Stimulated activated CD4-positive, alpha-beta T cell treated with anti-CD3 and anti-CD28 coated beads, Interleukin-15, amount 100 ng/mL, for 24 hours (primary cell): Measurements from ENCODE around the gene PPP1R37.
A peak's percentile ranks its signal among the peaks of the same experiment; 100 is the strongest.

Experiments used
- DNase-seq: peaks from one replicate; pipeline ENCODE4 v3.0.0-alpha.2; 2020

The PPP1R37 gene

DNA sequence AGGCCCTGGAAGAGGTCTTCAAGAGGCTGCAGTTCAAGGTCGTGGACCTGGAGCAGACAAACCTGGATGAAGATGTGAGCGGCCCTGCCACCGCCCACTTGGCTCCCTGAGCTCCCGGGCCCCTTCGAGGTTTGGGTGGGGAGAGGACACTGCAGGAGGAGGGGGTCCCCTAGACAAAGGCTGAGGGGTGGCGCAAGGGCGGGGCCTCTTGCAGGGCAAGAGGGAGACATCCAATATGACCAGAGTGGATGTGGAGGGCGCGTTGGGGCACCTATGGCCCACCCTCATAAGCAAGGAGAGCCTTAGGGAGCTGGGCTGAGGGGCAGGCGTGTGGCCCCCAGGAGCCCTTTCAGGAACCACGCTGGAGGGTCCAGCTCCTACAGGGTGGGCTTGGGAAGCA lies 47.6 kb downstream of the PPP1R37 start:
- DNase-seq = no peak

- no peak for DNase-seq
These were observed 48.4 kb downstream of the PPP1R37 start for GRCh38 chr19:45141203-45141900.

DNA sequence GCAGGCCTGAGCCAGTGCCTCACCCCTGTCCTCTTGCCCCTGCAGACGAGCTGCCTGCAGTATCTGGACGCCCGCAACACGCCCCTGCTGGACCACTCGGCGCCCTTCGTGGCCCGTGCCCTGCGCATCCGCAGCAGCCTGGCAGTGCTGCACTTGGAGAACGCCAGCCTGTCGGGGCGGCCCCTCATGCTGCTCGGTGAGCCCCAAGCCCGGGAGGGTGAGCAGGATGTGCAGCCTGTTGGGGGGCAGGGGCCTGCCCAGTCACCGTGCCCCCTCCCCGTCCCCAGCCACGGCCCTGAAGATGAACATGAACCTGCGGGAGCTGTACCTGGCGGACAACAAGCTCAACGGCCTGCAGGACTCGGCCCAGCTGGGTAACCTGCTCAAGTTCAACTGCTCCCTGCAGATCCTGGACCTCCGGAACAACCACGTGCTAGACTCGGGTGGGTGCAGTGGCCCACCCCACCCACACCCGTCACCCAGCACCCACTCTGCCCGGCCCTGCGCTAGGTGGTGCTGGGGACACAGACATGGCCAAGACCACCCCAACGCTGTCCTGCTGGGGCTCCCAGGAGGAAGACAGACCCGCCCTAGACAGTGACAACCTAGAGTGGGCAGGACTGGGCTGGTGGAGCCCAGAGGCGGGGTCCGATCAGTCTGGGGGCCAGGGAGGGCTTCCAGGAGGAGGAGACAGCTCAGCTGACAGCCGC lies 49.2 kb downstream of the PPP1R37 start:
- no peak for DNase-seq

GRCh38 chr19:45142726-45143110 lies 49.7 kb downstream of the PPP1R37 start:
- DNase-seq = no peak

DNA sequence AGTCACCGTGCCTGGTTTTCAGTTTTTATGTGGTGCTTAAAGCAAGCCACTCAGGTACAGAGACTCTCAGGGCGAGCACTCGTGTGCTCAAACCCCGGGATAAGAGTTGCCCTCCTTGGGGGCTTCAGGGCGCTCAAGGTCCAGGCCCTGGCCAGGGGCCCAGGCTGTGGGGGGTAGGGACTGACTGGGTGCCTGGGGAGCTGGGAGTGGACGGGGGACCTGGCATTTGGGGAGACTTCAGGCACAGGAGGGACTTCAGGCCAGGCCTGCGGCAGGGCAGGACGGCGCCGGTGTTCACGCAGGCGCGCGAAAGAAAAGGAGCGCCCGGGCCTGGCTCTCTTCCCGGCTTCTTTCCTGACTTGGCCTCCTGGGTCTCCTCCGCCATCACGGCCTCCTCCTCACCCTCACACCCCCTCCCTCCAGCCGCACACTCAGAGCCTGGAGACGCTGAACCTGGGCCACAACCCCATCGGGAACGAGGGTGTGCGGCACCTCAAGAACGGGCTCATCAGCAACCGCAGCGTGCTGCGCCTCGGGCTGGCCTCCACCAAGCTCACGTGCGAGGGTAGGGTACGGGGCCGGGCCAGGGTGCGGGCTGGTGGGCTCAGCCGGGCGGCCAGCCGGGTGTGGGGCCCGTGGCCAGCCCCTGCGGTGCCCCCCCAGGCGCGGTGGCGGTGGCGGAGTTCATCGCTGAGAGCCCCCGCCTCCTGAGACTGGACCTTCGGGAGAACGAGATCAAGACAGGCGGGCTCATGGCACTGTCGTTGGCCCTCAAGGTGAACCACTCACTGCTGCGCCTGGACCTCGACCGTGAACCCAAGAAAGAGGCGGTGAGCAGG lies 51.7 kb downstream of the PPP1R37 start:
- no peak for DNase-seq

DNA sequence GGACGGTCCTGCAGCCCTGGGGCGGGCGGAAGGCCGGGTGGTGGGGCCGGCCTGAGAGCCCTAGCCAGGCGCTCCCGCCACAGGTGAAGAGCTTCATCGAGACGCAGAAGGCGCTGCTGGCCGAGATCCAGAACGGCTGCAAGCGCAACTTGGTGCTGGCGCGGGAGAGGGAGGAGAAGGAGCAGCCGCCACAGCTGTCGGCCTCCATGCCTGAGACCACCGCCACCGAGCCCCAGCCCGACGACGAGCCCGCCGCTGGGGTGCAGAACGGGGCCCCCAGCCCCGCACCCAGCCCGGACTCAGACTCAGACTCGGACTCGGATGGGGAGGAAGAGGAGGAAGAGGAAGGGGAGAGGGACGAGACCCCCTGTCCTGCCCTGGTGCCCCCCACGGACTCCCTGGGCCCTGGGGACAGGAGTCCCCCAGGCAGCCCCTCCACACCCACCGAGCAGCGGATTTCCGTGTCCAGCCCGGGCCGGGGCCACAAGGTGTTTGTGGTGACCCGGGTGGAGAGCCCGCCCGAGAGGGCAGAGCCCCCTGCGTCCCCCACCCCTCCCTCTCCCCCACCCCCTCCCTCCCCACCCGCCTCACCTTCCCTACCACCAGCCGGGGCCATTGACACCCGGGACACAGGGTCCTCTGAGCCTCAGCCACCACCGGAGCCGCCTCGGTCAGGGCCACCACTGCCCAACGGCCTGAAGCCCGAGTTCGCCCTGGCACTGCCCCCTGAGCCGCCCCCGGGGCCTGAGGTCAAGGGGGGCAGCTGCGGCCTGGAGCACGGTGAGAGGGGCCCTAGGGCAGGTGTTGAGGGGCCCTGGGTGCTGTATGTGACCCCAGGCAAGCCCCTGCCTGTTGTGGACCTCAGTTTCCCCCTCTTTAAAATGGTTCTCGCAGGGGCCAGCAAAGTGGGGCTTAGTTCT lies 52.6 kb downstream of the PPP1R37 start:
- DNase-seq = no peak

DNA sequence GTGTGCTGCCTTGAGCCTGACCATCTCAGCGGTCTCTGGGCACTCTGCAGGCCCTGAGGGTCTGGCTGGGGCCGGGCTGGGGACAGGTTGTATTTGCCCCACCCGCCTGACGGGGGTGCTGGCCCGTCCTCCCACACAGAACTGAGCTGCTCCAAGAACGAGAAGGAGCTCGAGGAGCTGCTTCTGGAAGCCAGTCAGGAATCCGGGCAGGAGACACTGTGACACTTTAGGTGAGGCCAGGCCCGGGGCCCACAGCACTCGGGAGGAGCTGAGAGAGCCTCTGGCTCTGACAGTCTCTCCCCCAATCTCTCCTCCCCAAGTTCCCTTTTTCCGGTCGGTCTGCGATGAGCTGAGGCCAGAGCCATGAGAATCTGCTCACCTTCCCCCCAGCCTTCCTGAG lies 53.3 kb downstream of the PPP1R37 start:
- DNase-seq = no peak

- no peak for DNase-seq
These were observed 53.8 kb downstream of the PPP1R37 start for GRCh38 chr19:45146741-45147205.

DNA sequence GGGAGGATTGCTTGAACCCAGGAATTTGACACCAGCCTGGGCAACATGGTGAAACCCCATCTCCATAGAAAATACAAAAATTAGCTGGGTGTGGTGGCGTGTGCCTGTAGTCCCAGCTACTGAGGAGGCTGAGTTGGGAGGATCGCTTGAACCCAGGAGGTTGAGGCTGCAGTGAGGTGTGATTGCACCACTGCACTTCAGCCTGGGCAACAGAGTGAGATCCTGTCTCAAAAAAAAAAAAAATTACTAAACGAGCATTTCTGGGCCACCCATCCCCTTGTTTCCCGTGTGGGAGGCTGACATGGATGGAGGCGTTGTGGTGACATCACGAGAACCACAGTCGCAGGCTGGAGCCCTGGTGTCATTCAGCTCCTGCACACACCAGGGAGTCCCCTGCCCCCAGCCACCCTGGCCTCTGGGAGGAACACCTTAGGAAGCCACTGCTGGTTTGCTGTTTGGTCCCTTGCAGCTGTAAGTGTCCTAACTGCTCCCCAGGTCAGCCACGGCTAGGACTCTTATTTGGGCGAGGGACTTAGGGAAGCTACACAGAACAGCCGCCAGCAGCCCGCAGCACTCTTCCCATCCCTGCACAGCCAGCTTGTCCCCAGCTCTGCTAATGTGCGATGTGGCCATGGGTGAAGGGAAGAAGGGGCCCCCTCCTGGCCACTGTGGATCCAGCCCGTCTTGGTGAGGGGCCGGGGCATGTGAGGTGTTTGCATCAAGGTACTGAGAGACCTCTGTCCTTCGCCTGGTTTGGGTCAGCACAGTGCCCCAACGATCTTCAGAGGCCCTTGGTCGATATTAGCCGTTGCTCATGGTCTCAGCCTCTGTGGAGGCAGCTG lies 55.1 kb downstream of the PPP1R37 start:
- DNase-seq = no peak

- DNase-seq = no peak
These were observed 56.1 kb downstream of the PPP1R37 start for GRCh38 chr19:45149129-45149528.

DNA sequence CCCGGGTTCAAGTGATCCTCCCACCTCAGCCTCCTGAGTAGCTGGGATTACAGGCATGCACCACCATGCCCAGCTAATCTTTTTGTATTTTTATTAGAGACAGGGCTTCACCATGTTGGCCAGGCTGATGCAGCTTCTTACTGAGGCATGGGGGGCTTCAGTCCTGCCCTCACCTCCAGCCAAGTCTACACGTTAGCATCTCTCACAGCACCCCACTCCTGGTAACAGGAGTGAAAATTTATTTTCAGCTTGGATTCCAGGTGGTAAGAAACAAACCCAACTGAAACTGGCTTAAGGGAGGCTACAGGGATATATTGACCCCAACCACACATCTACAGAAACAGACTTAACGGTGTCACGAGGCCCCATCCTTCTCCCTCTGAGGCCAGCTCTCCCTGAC lies 57.2 kb downstream of the PPP1R37 start:
- no peak for DNase-seq

DNA sequence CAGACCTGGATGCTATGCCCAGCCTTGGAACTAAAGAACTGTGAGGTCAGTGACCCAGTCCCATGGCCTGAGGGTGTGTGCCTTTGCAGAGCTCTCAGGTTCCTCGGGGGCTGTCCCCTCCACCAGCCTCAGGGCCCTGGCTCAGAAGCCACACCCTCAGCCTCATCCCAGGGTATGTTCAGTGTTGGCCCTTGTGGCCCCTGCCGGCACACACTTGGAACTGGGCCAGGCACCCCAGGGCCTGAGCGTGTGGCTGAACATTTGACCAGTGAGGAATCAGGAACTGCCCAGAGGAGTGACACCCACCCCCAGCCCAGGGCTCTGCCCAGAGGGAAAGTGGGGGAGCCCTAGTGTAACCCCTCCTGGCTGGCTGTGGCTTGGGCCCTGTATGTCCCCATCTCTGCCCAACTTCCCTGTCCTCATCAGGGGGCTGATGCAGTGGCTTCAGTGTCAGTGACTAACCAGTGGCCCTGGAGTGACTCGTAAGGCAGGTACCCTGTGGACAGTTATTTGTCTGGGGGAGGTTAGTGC lies 57.8 kb downstream of the PPP1R37 start:
- no peak for DNase-seq

DNA sequence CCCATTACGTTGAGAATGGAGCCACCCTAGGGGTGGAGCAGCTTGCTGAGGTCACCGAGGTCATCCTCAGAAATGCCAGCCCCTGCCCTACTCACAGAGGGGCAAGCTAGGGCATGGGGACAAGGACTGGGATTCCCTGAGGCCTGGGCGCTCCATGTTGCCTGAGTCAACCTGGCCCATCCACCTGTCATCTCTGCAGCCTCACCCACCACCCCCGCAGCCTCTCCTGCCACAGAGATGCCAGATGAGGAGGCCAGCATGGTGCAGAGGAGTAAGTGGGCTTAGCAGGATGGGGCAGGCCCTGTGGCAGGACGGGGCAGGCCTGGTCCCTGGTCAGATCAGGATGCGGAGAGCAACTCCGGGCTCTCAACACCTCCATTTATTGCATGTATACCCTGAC lies 58.3 kb downstream of the PPP1R37 start:
- DNase-seq = no peak

- DNase-seq = no peak
These were observed 59.0 kb downstream of the PPP1R37 start for GRCh38 chr19:45151821-45152503.

DNA sequence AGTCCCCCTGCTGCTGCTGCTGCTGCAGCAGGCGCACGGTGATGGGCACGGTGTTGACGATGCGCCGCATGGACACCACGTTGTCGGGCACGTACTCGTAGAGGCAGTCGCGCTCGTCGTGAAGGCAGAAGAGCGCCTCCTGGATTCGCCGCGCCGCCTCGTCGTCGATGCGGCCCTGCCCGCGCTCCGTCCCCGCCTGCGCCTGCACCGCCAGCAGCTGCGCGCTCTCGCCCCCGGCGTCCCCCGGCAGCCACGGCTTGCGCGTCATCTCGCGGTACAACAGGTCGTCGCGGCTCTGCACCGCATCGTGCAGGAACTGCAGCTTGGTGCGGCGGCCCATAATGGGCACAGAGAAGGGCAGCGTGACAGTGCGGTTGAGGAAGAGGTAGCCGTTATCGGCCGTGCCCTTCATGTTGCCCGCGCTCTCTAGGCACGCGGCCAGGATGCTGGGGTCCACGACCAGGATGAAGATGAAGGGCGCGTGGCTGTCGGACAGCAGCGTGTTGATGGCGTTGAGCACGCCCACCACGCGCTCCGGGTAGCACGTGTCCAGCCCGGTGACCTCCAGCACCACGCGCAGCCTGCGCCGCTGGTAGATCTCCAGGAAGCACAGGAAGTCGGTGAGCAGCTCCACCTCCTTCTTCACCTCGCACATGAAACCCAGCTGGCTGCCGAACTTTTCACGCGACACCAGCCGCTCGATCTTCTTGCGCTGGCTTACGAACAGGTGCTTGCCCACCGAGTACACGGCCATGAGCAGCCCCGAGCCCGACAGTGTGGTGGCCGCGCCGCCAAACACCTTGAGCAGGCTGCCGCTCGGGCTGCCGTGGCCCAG lies 59.7 kb downstream of the PPP1R37 start:
- DNase-seq = peak; percentile 58

GRCh38 chr19:45153339-45154063 lies 60.5 kb downstream of the PPP1R37 start:
- DNase-seq = peak; percentile 63

DNA sequence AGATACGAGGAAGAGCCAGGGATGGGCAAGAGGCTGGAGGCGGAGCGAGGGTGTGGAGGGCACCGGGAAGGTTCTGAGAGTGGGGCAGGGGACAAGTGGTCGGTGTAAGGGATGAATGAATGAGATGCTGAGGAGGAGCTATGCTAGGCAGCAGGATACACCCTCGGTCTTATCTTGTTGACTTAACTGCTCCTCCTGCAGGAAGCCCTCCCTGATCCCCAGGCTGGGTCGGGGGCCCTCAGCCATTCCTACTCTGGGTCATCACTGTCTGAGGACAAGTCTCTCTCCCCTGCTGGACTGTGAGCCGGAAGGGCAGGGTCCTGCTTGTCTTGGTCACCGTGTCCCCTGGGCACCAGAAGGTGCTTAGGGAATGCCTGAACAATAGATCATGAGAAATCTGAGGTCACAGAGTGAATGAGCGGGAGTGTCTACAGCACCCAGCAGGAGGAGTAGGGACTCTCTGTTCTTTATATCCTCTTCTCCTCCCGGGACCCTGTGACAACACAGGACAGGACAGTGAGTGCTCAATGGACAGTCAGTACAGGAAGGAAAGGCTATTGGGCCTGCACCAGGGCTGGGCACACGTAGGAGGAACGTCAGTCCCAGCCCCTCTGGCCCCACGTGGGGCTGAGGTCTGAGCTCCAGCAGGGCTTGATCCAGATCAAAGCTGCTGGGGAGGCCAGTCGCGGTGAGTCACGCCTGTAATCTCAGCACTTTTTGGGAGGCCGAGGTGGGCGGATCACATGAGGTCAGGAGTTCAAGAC lies 61.3 kb downstream of the PPP1R37 start:
- DNase-seq = peak; percentile 27

- DNase-seq = no peak
These were observed 63.1 kb downstream of the PPP1R37 start for GRCh38 chr19:45156011-45156630.
